Breast epithelium (tissue), 4 donors: ENCODE data around the gene SERP2. TPM values are rescaled to one million over a fixed set of nuclear protein-coding genes. Genes with fewer than 3 reads are reported as not detected.

Experiments used
- DNase-seq, 2 donors: peaks; one replicate each; pipeline ENCODE4 v3.0.0-alpha.2; 2019; ENCODE audit warnings: low spot score in 2 of 2
- H3K27ac ChIP-seq, 2 donors: fragments of 200-600 bp; sonication (generic) in 1 of 2; one replicate each; pipeline ENCODE4 v1.5.1; 2016 to 2019; ENCODE audit warnings: mild to moderate bottlenecking in 1 of 2
- H3K27me3 ChIP-seq, 2 donors: fragments of 200-600 bp; sonication (generic) in 1 of 2; one replicate each; pipeline versions ENCODE4 v1.5.1 to v1.6.0; 2017 to 2019; ENCODE audit warnings: control low read depth in 1 of 2, mild to moderate bottlenecking in 1 of 2
- H3K36me3 ChIP-seq: fragments of 200-600 bp; one replicate; pipeline ENCODE4 v1.5.1; 2019
- H3K4me1 ChIP-seq, 2 donors: fragments of 200-600 bp; sonication (generic); one replicate each; pipeline ENCODE4 v1.5.1; 2016 to 2019; ENCODE audit warnings: control low read depth in 1 of 2
- H3K4me3 ChIP-seq, 3 donors: fragments of 200-600 bp; sonication (generic); 1 replicate in 2 of 3; 2 replicates in 1 of 3; pipeline ENCODE4 v1.5.1; 2016 to 2019; ENCODE audit warnings: mild to moderate bottlenecking in 3 of 3, moderate library complexity in 2 of 3
- H3K9me3 ChIP-seq, 2 donors: fragments of 200-600 bp; sonication (generic) in 1 of 2; one replicate each; pipeline ENCODE4 v1.5.1; 2016 to 2019; ENCODE audit warnings: control low read depth in 1 of 2
- CTCF ChIP-seq, 3 donors: fragments of 450-650 bp; IDR thresholded peaks; one replicate each; pipeline ENCODE4 v1.5.1; 2016 to 2017; ENCODE audit warnings: antibody characterized with exemption in 3 of 3, mild to moderate bottlenecking in 3 of 3, moderate library complexity in 3 of 3
- POLR2A ChIP-seq: fragments of 450-650 bp; IDR thresholded peaks from one replicate; pipeline ENCODE4 v1.6.1; 2016; ENCODE audit warnings: antibody characterized with exemption, mild to moderate bottlenecking, moderate library complexity
- POLR2AphosphoS5 ChIP-seq, 3 donors: sonication (generic); formaldehyde crosslinking; IDR thresholded peaks; one replicate each; pipeline ENCODE4 v1.6.1; 2017; ENCODE audit warnings: antibody characterized with exemption in 3 of 3
- intact Hi-C: fragments of 100-400 bp; cut with DNase I; formaldehyde crosslinking; loops from one replicate; pipeline ENCODE4 v1.15.1; 2023; ENCODE audit warnings: low total_unique reads
- total RNA-seq, 3 donors: library from RNA; depleted of rRNA; stranded (reverse); fragments of >200 nt; gene quantifications; one replicate each; pipeline ENCODE4 v1.1.0, GENCODE V29; 2016

SERP2 gene
- total RNA-seq, 3 donors from 2014 or later = 2.6 to 6.9 (median 6.4) TPM

- peak overlapping the region; percentile 58 to 84 (median 81) for H3K4me3 ChIP-seq
- no peaks in the 10 kb centered on the region for H3K9me3 ChIP-seq
- H3K27ac ChIP-seq = peak overlapping the region; percentile 98 to 99
- no peak for TF ChIP-seq POLR2AphosphoS5 (IDR thresholded peaks at IDR 0.05)
- TF ChIP-seq POLR2A = no peak
- TF ChIP-seq CTCF (IDR thresholded peaks at IDR 0.05) = no peak
- no peaks in the 10 kb centered on the region for H3K36me3 ChIP-seq
- no peak for DNase-seq
- H3K4me1 ChIP-seq = no peaks in the 10 kb centered on the region
- intact Hi-C loops = no loop called here
- no peaks in the 10 kb centered on the region for H3K27me3 ChIP-seq
Observed at GRCh38 chr13:44435919-44436510, 62.4 kb downstream of the SERP2 start.

GRCh38 chr13:44436589-44437337 is 63.1 kb downstream of the SERP2 start:
- peak; percentile 94 to 97 for DNase-seq

GRCh38 chr13:44437356-44438233 is 64.0 kb downstream of the SERP2 start:
- Histone ChIP-seq H3K4me1 (no peaks in the 10 kb centered on the region), H3K9me3 (no peaks in the 10 kb centered on the region), H3K27ac (peak overlapping the region; percentile 98 to 99), H3K27me3 (no peaks in the 10 kb centered on the region), H3K36me3 (no peaks in the 10 kb centered on the region), H3K4me3 (peak overlapping the region; percentile 58 to 84 (median 81))
- intact Hi-C loops = loop anchor here (2.0 kb wide), 1 partner anchor 27 kb away; no protein-coding TSS in a partner anchor
- TF ChIP-seq CTCF (IDR thresholded peaks at IDR 0.05) (peak; percentile 38 to 67 (median 65)), POLR2A (no peak)
- DNase-seq = no peak

More at GRCh38 chr13:44436589-44437337, 63.1 kb downstream of the SERP2 start:
- H3K9me3 ChIP-seq = no peaks in the 10 kb centered on the region
- TF ChIP-seq POLR2AphosphoS5 (IDR thresholded peaks at IDR 0.05) (peak; percentile 99), POLR2A (peak; percentile 99), CTCF (IDR thresholded peaks at IDR 0.05) (no peak)
- H3K4me3 ChIP-seq = peak overlapping the region; percentile 58 to 84 (median 81)
- H3K4me1 ChIP-seq = no peaks in the 10 kb centered on the region
- H3K36me3 ChIP-seq = no peaks in the 10 kb centered on the region
- intact Hi-C loops = no loop called here
- no peaks in the 10 kb centered on the region for H3K27me3 ChIP-seq
- peak overlapping the region; percentile 98 to 99 for H3K27ac ChIP-seq

GRCh38 chr13:44438234-44438579 is 64.6 kb downstream of the SERP2 start:
- no peaks in the 10 kb centered on the region for H3K27me3 ChIP-seq
- no peaks in the 10 kb centered on the region for H3K36me3 ChIP-seq
- H3K4me1 ChIP-seq = no peaks in the 10 kb centered on the region
- no peaks in the 10 kb centered on the region for H3K9me3 ChIP-seq
- intact Hi-C loops = loop anchor here (2.0 kb wide), 1 partner anchor 27 kb away; no protein-coding TSS in a partner anchor
- no peak overlapping the region for H3K27ac ChIP-seq
- TF ChIP-seq POLR2A = no peak
- TF ChIP-seq CTCF (IDR thresholded peaks at IDR 0.05) = no peak
- TF ChIP-seq POLR2AphosphoS5 (IDR thresholded peaks at IDR 0.05) = no peak
- DNase-seq = no peak
- H3K4me3 ChIP-seq = no peak overlapping the region
